Pons (tissue), 1 donor: ENCODE results near the gene DHODH.
"Not testable (repeated sequence)": the region's sequence is repeated elsewhere in the genome, so short reads cannot be mapped to it uniquely, and the experiment has no call there.

Source experiments
- DNase-seq: peaks from one replicate; pipeline ENCODE4 v3.0.0-alpha.2; 2016; ENCODE audit warnings: low spot score

Gene DHODH

DNA sequence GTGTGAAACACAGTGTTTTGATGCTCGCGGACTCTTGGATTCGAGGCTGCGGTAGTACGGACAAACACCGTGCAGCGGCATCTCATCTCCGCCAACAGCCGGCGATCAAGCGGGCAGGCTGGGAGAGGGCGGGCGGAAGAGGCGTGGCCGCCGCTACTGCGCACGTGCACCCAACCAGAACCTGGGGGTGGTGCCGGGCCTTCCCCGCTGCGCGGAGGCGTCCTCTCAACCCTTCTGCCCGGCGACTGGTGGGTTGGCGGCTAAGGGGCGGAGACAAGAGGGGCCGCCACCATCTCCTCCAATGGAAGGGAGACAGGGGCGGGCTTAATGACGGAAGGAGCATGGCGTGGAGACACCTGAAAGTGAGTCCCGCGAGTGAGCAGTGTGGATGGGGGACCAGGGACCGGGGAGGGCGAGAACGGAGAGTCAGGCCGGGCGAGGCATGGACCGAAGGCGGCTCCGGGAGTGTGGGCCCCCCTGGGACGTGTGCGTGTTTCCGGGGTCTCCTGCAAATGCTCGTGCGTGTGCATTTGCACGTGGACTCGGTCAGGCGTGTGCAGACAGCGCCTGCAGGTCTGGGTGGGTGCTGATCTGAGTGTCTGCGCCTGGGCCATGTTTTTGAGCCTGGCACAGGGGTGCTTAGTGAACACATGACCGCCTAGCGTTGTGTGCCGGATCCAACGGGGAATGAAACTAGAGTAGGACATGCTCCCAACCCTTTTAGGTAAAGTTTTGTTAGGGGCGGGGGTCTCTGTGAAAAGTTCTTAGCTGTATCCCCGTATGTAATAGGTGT is at the start of gene DHODH:
TSS of gene DHODH (plus strand) at position 321 of the 793 bp plus-strand sequence. CDS start at position 342, 21 bp downstream.
- DNase-seq = peak; percentile 97

DNA sequence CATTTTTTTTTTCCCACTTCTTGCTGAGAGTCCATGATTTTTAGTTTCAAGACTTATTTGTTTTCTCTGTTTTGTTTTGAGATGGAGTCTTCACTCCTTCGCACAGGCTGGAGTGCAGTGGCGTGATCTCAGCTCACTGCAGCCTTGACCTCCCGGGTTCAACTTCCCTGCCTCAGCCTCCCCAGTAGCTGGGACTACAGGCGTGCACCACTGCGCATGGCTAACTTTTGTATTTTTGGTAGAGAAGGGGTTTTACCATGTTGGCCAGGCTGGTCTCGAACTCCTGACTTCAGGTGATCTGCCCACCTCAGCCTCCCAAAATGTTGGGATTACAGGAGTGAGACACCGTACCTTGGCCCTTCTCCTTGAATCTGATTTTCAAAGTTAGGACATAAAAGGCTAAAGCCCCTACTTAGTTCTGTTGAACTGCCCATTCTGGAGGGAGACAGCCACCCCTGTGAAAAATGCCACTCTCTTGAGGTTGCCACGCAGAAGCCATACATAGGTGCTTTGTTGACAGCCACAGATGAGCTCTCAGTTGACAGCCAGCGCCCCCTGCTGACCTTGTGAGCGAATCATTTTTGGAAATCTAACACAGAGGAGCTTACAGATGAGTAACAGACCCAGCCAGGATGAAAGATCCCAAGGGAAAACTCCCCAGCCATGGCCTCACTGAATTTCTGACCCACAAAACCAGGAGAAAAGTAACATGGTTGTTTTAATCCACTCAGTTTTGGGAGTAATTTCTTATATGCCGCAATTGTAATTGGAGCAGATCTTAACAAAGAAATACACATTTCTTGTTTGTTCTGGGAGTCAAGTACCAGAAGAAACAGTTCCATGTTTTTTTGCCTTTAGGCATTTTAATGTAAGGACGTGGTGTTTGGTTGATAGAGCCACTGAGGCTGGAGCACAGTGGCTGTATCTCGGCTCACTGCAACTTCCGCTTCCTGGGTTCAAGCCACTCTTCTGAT is 47.2 kb upstream of the DHODH start:
- peak; percentile 95 for DNase-seq

DNA sequence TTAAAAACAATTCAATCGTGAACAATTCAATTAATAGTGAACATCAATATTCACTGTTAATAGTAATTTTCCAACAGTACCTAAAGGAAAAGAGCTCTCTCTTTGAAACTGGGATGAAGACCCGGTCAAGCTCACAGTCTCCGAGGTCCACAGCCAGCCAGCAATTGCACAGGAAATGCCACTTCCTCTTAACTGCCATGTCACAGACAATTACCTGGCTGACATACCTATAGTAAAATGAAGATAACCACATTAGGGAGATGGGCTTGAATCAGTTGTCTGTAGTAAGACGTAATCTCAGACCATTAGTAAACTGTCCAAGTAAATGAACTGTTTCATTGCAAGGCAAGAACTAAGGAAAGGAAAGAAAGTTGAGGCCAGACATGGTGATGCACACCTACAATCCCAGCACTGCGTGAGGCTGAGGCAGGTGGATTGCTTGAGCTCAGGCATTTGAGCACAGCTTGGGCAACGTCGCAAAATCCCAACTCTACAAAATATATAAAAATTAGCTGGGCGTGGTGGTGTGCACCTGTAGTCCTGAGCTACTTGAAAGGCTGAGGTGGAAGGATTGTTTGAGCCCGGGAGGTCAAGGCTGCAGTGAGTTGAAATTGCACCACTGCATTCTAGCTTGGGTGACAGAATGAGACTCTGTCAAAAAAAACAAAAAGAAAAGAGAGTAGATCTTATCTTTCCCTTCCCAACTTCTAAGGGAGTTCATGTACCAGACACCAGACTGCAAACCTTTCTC is 45.2 kb upstream of the DHODH start:
- DNase-seq = no peak

DNA sequence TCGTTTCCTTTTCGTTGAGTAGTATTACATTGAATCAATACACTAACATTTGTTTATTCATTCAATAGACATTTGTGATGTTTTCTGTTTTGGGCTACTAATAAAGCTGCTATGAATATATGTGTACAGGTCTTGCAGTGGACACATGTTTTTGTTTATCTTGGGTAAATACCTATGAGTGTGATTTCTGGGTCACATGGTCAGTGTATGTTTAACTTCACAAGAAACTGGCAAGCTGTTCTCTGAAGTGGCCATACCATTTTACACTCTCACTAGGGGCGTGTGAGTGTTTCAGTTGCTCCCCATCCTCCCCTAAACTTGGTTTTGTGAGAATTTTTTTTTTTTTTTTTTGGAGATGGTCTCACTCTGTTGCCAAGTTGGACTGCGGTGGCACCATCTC is 43.3 kb upstream of the DHODH start:
- no peak for DNase-seq

DNA sequence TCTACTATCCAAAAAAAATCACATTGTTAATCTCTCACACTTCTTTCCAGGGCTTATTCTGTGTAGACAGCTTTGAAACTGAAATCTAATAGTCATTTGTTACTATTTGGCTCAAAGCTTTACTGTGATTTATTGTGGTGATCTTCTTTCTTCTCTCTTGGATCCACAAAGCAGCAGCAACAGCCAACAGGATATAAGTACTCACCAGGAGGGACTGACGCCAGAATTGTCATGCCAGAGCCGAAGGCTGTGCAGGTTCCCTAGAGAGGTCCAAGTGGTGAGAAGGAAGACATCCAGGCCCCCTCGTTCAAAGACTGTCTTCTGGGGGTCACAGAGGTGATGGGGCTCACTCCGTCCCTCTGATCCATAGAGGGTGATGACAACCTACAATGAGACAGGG is 41.6 kb upstream of the DHODH start:
- DNase-seq = no peak

DNA sequence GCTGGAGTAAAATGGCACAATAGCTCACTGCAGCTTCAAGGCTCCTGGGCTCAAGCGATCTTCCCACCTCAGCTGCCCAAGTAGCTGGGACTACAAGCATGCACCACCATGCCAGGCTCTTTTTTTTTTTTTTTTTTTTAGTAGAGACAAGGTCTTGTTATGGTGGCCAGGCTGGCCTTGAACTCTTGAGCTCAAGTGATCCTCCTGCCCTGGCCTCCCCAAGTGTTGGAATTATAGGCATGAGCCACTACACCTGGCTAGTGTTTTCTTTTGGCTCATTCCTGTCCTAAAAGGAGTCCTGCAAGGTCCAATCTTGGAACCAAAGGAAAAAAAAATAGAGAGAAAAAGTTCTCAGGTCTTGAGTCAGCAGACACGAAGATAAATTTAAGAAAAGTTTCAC is 39.2 kb upstream of the DHODH start:
- no peak for DNase-seq

DNA sequence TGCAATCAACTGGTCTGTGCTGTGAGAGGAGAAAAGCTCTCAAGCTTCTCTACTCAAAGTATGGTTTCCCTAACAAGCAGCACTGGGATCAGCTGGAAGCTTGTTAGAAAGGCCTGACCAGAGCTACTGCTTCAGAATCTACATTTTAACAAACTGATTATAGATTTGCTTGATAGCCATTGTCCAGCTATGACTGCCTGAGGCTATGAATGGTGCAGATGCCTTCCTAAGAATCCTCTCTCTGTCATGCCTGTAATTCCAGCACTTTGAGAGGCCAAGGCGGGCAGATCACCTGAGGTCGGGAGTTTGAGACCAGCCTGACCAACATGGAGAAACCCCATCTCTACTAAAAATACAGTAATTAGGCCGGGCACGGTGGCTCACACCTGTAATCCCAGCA is 37.0 kb upstream of the DHODH start:
- DNase-seq = no peak

DNA sequence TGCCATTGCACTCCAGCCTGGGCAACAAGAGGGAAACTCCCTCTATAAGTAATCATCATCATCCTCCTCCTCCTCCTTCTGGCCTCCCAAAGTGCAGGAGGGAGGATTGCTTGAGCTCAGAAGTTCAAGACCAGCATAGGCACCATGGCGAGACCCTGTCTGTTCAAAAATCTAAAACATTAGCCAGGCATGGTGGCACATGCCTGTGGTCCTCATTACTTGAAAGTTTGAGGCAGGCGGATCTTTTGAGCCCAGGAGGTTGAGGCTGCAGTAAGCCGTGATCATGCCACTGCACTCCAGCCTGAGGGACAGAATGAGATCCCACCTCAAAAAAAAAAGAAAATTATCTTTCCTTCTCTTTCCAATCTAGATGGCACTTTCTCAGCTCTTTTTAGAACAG is 36.2 kb upstream of the DHODH start:
- no peak for DNase-seq

DNA sequence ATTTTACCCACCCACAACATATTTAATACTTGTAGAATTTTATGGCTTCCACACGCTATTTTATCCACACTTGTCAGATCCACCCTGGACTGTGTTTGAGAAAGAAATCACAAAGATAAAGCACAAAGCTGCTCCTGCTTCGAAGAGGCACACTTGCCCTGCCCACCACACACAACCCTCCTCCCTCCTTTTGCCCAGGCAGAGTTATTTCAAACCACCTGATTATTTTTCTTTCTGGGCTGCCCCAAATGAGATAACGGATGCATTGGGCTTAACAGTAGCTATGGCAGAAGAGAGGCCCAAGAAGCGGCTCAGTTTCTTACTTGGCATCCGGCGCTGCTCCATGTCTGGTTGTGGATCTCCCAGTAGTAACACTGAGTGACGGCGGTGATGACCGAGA is 35.5 kb upstream of the DHODH start:
- no peak for DNase-seq

DNA sequence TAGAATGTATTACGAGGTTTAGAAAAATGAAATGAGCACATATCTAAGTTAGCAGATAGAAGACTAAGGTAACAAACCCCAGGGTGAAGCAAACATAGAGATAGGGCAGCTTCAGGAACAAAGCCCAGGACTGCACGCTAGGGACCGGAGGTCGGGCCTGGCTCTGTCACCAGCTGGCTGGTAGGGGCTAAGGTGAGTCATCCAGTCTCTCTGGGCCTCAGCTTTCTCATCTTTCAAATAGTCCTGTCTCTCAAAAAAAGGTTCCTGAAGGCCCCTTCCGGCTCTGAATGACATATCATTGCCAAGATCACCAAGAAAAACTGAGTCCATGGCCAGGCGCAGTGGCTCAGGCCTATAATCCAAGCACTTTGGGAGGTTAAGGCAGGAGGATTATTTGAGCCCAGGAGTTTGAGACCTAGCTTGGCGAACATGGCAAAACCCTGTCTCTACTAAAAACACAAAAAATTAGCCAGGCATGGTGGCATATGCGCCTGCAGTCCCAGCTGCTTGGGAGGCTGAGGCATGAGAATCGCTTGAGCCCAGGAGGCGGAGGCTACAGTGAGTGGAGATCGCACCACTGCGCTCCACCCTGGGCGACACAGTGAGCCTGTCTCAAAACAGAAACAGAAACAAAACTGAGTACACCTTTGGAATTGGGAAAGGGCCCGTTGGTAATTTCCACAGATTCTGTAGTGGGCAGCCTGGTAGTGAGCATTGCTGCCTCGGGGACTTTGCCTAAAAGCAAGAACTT is 34.3 kb upstream of the DHODH start:
- DNase-seq = no peak

DNA sequence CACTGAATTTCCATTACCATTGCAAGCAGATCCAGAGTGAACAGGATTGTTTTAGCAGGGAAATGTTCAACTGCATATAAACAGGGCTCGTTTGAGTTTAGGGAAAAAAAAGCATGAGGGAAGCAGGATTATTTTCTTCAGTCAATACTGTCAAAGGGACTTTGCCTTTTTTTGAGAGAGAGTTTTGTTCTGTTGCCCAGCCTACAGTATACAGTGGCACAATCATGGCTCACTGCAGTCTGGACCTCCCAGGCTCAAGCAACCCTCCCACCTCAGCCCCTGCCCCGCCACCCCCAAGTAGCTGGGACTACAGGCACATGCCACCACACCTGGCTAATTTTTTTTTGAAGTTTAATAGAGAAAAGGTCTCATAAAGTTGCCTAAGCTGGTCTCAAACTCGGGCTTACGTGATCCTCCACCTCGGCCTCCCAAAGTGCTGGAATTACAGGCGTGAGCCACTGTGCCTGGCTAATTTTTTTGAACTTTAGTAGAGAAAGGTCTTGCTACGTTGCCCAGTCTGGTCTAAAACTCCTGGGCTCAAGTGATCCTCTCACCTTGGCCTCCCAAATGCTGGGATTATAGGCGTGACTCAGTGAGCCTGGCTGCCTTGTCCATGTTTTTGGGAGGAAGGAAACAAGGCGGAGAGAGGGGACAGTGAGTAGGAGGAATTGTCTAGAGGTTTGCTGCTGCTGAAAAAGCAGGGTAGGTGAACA is 23.1 kb upstream of the DHODH start:
- DNase-seq = no peak

DNA sequence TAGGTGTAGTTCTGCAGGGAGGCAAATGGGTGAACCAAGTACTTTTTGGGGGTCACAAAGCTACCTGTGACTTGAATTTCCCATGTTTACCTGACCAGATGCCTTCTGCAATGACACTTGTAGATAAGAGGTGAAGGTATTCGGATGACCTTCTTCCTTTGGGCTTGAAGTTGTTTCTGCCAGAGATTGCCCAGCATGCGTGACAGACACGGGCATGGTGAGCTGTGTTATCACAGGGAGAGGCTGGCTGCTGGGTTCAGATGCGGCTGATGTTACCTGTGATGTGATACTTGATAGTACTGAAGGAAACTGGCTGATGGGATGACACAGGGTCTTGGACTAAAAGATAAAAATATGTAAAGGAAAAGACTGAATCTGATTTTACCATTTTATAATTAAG is 22.4 kb upstream of the DHODH start:
- no peak for DNase-seq

DNA sequence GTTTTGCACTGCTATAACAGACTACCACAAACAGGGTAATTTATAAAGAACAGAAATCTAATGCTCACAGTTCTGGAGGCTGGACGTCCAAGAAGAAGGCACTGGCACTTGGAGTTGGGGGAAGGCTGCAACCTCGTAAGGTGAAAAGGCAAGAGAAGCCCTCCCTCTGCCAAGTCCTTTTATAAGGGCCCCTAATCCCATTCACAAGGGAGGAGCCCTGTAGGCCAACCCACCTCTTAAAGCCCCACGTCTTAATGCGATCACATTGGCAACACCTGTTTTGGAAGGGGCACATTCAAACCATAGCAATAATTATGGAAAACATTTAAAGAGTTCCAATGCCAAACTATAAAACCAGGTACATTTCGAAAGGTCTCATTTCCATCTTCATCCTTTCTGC is 13.5 kb upstream of the DHODH start:
- DNase-seq = no peak

DNA sequence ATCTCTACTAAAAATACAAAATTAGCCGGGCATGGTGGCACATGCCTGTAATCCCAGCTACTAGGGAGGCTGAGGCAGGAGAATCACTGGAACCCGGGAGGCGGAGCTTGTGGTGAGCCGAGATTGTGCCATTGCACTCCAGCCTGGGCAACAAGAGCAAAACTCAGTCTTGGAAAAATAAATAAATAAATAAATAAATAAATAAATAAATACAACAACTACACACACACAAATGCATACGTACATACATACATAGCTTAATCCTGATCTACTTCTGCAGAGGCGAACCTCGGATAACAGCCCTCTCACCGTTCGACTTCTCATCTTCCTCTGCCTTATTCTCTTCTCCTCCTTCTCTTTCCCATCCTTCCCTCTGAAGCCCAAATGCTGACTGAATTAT is 11.0 kb upstream of the DHODH start:
- not testable (repeated sequence) for DNase-seq

DNA sequence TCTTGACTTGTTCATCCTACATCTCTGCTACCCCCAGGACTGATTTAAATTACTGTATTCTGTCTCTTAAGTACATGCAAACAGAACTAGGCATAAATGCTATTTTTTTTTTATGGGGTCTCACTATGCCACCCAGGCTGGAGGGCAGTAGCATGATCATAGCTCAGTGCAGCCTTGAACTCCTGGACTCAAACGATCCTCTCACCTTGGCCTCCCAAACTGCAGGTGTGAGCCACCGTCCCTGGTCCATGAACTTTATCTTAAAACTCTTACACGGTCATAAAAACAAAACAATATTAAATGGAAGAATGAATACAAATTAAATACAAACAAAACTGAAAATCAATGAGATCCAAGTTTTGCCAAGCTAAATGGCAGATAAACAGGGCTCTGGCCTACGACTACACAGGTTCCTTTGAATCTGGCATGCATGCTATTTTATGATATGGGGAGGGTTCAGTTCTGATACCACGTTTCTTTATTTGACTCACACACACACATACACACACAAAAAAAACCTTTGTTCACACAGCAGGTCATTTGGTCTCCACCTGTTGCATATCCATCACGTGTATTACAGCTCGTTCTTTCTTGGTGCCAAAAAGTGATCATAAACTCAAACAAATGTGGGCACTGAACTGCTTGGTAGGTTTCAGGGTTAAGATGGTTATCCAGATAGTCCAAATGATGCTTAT is 7.2 kb upstream of the DHODH start:
- no peak for DNase-seq

DNA sequence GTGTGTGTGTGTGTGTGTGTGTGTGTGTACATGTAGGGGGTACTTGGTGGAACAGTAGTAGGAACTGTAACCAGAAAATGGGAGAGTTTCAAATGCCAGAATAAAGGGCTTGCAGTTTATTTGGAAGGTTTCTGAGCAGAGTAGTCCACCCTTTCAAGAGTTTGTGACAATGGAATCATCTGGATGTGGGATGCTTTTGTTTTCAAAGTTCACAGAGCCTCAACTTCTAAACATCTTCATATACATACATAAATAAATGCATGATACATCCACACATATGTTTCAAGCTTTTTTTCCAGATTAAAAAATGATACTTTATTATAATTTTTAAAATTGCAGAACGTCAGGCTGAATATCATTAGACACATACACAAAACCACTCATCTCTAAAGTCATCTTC is 5.9 kb upstream of the DHODH start:
- DNase-seq = no peak

DNA sequence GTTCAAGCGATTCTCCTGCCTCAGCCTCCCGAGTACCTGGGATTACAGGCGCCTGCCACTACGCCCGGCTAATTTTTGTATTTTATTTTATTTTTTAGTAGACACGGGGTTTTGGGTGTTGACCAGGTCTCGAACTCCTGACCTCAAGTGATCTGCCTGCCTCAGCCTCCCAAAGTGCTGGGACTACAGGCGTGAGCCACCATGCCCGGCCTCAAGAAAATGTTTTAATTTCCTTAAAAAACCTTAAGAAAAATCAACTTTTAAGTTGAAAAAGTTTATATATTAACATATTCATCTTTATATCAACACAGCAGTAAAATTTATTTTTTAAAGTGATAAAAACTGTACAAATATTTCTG is 500 bp upstream of the DHODH start:
- DNase-seq = peak; percentile 15

DNA sequence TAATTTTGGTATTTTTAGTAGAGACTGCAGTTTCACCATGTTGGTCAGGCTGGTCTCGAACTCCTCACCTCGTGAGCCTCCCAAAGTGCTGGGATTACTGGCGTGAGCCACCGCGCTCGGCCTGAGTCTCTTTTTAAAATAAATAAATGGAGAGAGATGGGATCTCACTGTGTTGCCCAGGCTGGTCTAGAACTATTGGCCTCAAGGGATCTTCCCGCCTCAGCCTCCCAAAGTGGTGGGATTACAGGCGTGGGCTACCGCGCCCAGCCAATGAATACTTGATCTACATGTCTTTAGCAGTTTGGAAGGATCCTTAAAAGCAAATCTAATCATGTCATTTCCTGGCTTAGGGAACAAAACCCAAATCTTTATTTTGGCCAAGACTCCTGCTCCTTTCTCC is 1.2 kb downstream of the DHODH start:
- no peak for DNase-seq

DNA sequence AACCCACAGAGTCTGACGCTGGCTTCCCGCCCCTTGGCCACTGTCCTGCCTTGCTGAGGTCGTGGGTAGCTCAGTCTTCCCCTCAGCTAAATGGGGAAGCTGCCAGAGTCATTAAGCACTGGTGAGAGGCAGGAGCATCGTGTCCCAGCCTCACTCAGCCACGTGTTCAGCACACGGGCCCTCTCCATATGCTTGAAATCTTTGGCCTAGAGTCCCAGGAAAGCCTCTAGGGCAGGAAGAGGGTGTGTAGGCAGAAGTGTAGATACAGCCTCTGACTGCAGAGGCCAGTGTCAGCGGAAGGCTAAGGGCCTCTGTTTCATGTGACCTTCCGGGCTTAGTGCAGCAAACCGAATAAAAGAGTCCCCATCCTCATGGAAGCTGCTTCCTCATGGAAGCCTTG is 4.1 kb downstream of the DHODH start:
- DNase-seq = no peak

DNA sequence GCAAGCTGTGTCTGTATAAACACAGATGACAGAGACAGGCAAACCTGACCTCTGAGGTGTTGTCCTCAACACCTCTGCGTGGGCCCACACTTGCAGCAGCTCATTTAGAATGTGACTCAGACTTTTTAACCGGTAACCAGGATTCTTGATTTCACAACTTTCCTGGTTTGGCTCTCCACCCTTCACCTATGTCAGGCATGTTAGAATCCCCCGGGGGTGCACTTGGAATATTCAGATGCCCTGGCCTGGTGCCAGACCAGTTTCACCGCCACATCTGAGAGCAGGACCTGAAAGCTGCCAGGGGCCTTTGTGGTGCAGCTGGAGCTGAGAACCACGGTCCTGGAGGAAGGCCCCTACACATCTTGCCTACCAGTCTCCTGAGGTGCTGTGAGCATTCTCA is 4.8 kb downstream of the DHODH start:
- DNase-seq = no peak
